Muscle of back (tissue), 11 donors: ENCODE measurements around the gene SYTL3. TPM values are rescaled to one million over a fixed set of nuclear protein-coding genes. Genes with fewer than 3 reads are reported as not detected.
"Not testable (repeated sequence)": the region's sequence is repeated elsewhere in the genome, so short reads cannot be mapped to it uniquely, and the experiment has no call there.

Source experiments
- DNase-seq, 3 donors: peaks; one replicate each; pipeline versions ENCODE4 v3.0.0 to v3.0.0-alpha.2; 2013
- polyA plus RNA-seq, 10 donors: library from polyadenylated mRNA; unstranded; fragments of 120-200 nt; gene quantifications; one replicate each; pipeline ENCODE4 v1.2.1, GENCODE V29; 2013; ENCODE audit not compliant: insufficient read length in 10 of 10

Gene SYTL3
- polyA plus RNA-seq, 10 donors: 3.8 to 11.8 (median 7.2) TPM

DNA sequence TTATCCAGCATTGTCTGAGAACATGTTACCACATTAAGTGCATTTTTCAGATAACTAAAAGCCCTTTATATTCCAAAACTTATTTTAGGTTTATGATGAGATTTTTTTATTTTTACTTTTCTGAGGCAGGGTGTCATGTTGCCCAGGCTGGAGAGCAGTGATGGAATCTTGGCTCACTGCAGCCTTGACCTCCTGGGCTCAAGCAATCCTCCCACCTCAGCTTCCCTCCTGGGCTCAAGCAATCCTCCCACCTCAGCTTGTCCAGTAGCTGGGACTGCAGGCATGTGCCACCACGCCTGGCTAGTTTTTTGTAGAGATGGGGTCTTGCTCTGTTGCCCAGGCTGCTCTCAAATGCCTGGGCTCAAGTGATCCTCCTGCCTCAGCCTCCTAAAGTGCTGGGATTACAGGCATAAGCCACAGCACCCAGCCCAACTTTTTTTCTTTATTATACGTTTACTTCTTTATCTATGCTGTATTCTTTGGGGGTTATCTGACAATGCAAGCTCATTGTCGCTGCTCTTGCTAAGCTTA lies 11.5 kb upstream of the SYTL3 start:
- DNase-seq: no peak

DNA sequence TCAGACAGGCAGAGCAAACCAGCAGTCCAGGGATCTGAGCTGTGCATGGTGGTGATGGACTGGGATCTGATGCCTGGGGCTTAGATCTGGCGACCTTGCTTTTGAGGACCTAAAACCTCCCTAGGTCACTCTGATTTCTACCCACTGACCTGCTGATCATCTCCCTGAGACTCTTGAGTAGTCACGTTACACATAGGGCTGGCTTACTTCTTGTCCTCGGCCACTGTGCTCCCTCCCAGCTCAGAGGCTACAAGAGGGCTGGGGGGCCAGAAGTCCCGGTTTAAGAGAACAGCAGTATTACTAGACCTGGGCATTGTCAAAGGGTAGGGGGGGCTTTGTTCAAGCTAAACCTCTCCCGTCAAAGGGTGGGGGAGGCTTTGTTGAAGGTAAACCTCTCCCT lies 10.8 kb upstream of the SYTL3 start:
- DNase-seq: no peak

- no peak for DNase-seq
These were observed 9.3 kb upstream of the SYTL3 start for GRCh38 chr6:158640519-158640918.

GRCh38 chr6:158642097-158642601 lies 7.7 kb upstream of the SYTL3 start:
- peak in 1 of 3 donors; percentile 25 for DNase-seq

DNA sequence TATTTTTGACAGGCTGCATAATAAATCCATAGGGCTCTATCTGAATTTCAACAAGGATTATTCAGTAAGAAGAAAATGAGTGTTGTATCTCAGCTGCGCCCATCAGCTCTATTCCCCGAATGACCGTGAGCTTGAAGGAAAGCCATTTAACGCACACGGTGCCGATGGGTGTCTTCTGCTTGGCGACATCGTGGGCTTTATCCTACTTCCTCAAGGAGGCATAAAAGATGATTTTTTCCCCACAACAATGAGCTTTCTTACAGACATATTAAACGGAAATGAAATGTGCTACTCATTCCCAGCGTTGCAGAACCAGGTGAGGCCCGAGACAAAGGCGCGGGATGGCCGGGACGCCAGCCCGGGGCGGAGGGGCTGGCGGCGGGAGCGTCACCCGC lies 6.0 kb upstream of the SYTL3 start:
- no peak for DNase-seq

- peak; percentile 89 to 97 (median 95) for DNase-seq
These were observed 5.4 kb upstream of the SYTL3 start, which contains the start of gene DYNLT1 for GRCh38 chr6:158644231-158645063. Gene DYNLT1, minus strand, starts transcription at chr6:158644743. Its CDS starts 35 bp downstream, at chr6:158644708.

- peak in 1 of 3 donors; percentile 37 for DNase-seq
These were observed 4.5 kb upstream of the SYTL3 start for GRCh38 chr6:158645064-158646022.

- DNase-seq: no peak
These were observed 3.6 kb upstream of the SYTL3 start for GRCh38 chr6:158646023-158646910.

- DNase-seq: no peak
These were observed 2.4 kb upstream of the SYTL3 start for GRCh38 chr6:158647501-158647900.

DNA sequence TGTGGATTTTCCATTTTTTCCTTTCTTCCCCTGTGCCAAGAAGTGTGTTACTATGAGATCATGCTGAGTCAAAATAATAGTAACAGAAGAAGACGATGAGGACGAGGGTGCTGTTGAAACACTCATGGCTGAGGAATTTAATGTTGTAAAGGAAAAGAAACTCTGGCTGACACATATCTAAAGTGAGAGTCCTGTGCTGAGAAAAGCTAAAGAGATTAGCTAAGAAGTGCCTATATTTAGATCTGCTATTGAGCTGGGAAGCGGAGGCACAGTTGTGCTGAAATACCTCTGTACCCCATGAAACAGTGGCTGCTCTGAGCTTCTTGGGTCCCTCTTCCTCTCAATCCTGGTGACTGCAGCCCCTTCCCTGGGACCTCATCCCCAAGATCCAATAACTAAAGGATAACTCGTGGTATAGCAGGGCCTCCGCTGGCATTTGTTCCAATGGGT lies 1.1 kb upstream of the SYTL3 start:
- DNase-seq: peak in 1 of 3 donors; percentile 85

DNA sequence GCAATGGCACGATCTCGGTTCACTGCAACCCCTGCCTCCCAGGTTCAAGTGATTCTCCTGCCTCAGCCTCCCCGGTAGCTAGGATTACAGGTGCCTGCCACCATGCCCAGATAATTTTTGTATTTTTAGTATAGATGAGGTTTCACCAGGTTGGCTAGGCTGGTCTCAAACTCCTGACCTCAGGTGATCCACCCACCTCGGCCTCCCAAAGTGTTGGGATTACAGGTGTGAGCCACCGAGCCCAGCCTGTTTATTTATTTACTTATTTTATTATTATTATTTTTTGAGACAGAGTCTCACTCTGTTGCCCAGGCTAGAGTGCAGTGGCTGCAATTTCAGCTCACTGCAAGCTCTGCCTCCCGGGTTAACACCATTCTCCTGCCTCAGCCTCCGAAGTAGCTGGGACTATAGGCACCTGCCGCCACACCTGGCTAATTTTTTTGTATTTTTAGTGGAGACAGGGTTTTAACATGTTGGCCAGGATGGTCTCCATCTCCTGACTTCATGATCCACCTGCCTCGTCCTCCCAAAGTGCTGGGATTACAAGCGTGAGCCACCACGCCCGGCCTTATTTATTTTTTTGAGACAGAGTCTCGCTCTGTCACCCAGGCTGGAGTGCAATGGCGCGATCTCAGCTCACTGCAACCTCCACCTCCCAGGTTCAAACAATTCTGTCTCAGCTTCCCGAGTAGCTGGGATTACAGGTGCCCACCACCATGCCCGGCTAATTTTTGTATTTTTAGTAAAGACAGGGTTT lies 2.3 kb downstream of the SYTL3 start:
- not testable (repeated sequence) for DNase-seq

GRCh38 chr6:158653577-158654354 lies 3.9 kb downstream of the SYTL3 start:
- no peak for DNase-seq

DNA sequence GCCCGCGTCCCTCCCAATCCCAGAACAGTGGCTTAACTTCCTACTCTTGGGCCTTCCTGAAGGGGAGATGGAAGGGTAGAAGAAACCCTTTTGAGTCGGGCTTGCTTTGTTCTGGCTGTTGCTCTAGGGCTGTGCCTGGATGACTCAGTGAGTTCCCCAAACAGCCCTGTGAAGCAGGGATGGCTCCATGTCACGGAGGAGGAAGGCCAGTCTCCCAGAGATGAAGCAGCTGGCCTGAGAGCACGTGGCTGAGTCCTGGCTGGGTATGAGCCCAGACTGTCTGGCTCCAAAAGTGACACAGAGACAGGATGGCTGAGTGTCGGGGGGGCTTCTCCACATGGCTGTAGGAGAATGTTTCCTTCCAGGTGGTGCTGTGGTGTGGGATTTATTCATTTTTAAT lies 4.6 kb downstream of the SYTL3 start:
- peak; percentile 76 to 85 (median 85) for DNase-seq

DNA sequence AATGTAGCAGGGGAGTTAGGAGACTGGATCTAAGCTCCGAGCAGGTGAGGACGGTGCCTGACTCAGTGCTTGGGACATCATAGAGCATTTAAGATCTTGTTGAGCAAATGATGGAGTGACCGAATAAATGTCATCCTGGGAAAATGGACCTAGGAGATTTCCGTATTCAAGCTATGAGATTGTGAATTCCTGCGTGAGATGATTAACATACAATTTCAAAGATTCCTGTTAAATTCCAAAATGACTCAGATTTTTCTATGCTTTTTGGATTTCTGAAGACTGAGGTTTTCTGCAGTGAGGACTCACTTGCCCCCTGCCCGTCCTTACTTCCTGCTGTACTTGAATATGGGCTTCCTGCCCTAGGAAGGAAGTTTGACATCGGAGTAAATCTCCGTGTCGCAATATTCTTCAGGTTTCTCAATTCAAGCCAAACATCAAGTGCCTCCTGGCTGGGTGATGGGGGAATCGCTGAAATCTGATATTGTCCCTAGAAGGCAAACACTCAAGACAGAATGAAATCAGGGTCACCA lies 5.2 kb downstream of the SYTL3 start:
- peak in 1 of 3 donors; percentile 23 for DNase-seq

GRCh38 chr6:158655569-158656450 lies 6.0 kb downstream of the SYTL3 start:
- DNase-seq: no peak

- not testable (repeated sequence) for DNase-seq
These were observed 7.1 kb downstream of the SYTL3 start for GRCh38 chr6:158656986-158657385.

DNA sequence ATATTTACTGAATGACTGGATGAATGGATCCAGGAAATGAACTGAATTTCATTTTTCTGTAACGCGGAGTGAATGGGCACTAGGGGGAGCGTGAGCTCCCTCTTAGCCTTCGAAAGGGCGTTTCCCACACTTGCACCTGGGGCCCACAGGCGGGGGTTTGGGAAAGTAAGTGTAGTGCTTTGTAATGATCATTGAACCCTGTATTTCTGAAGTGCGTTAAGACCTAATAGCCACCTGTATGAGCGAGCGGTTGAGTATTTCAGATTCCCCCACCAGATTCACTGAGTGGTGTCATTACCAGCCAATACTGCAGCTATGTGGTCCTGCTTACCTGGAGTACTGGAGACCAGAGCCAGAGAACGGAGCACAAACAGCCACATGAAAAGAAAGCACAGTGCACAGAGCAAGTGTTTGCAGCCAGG lies 10.5 kb downstream of the SYTL3 start:
- DNase-seq: peak in 1 of 3 donors; percentile 34
